Hepatocyte (in vitro differentiated cells): ENCODE measurements around the gene RBMS1.

ENCODE experiments used
- CTCF ChIP-seq: fragments of 200-600 bp; sonication (generic); IDR thresholded peaks from 2 replicates; pipeline ENCODE4 v1.5.1; 2016; ENCODE audit warnings: antibody characterized with exemption, mild to moderate bottlenecking; ENCODE audit not compliant: poor library complexity
- EZH2phosphoT487 ChIP-seq: fragments of 200-600 bp; sonication (generic); IDR thresholded peaks from one replicate; pipeline ENCODE4 v1.6.1; 2018; ENCODE audit warnings: antibody characterized with exemption, mild to moderate bottlenecking, low read depth, moderate library complexity; ENCODE audit not compliant: unreplicated experiment, severe bottlenecking

GRCh38 chr2:160337728-160338127 is 155.9 kb downstream of the RBMS1 start:
- TF ChIP-seq CTCF (no peak), EZH2phosphoT487 (no peak)
